Bronchial epithelial cell (primary cell): ENCODE results near the gene C9orf152. TPM values are rescaled to one million over a fixed set of nuclear protein-coding genes. Genes with fewer than 3 reads are reported as not detected.
"Not testable (repeated sequence)": the region's sequence is repeated elsewhere in the genome, so short reads cannot be mapped to it uniquely, and the experiment has no call there.

ENCODE experiments used
- DNase-seq: peaks from one replicate; pipeline ENCODE4 v3.0.0-alpha.2; 2010; ENCODE audit warnings: low read depth
- FAIRE-seq: peaks from 2 replicates; lab custom pipeline; 2011; peaks lifted over from hg19 to GRCh38; lab: Jason Lieb, UNC
- H3K27me3 ChIP-seq: 2 replicates; pipeline ENCODE4 v1.5.1; 2011; ENCODE audit warnings: low read length; ENCODE audit not compliant: control insufficient read depth, insufficient read depth
- H3K36me3 ChIP-seq: 2 replicates; pipeline ENCODE4 v1.5.1; 2011; ENCODE audit warnings: low read length; ENCODE audit not compliant: control insufficient read depth, insufficient read depth
- H3K4me3 ChIP-seq: 2 replicates; pipeline ENCODE4 v1.5.1; 2011; ENCODE audit warnings: mild to moderate bottlenecking, low read depth, low read length, control low read depth
- CTCF ChIP-seq: IDR thresholded peaks from 2 replicates; pipeline ENCODE4 v1.5.1; 2011; ENCODE audit warnings: mild to moderate bottlenecking, moderate library complexity, low read length, control low read depth, inconsistent platforms; ENCODE audit not compliant: insufficient read depth, severe bottlenecking
- total RNA-seq: library from RNA; depleted of rRNA; stranded (reverse); fragments of >200 nt; gene quantifications from 2 replicates; pipeline ENCODE4 v1.2.1, GENCODE V29; 2014

The C9orf152 gene
- total RNA-seq, 1 donor from 2014 or later = under 0.01 TPM

- DNase-seq (peak; percentile 41), FAIRE-seq (no peak)
- no peak for TF ChIP-seq CTCF
- H3K27me3 ChIP-seq = no peaks in the 10 kb centered on the region
- H3K36me3 ChIP-seq = no peaks in the 10 kb centered on the region
- H3K4me3 ChIP-seq = no peak overlapping the region
Observed at GRCh38 chr9:110213413-110214044, 5.6 kb upstream of the C9orf152 start.

DNA sequence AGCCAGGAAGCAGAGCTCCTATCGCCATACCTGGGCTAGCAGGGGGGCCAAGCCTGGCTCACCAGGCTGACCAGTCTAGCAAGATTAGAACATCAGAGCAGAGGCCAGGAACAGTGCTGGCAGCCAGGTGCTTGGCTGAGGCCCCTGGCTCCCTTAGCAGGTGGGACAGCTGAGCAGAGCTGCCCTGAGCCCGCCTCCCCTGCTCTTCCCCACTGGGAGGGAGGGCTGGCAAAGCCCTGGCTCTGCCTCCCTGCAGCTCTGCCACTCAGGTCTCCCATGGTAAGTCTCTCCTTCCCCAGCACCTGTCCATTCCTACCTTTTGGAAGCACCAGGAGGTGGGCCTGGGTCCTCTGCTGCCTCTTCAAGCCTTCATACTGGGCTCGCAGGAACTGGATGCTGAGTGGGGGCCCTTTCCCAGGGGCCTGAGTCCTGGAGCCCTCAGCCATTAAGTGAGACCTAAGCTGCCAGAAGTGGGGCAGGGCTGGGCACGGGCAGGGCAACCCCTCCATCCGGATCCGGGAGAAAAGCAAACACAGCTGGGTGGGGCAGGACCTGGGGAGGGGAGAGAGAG lies 803 bp downstream of the C9orf152 start:
- no peak for DNase-seq
- Histone ChIP-seq H3K27me3 (peaks cover 13% of the 10 kb centered on the region), H3K4me3 (no peak overlapping the region)

GRCh38 chr9:110206389-110206788 lies 1.6 kb downstream of the C9orf152 start:
- Histone ChIP-seq H3K4me3 (no peak overlapping the region), H3K36me3 (no peaks in the 10 kb centered on the region), H3K27me3 (peaks cover 13% of the 10 kb centered on the region)
- TF ChIP-seq CTCF = no peak
- FAIRE-seq (no peak), DNase-seq (no peak)

More for the DNA sequence above, 803 bp downstream of the C9orf152 start:
- no peak for FAIRE-seq
- no peaks in the 10 kb centered on the region for H3K36me3 ChIP-seq
- TF ChIP-seq CTCF = no peak

DNA sequence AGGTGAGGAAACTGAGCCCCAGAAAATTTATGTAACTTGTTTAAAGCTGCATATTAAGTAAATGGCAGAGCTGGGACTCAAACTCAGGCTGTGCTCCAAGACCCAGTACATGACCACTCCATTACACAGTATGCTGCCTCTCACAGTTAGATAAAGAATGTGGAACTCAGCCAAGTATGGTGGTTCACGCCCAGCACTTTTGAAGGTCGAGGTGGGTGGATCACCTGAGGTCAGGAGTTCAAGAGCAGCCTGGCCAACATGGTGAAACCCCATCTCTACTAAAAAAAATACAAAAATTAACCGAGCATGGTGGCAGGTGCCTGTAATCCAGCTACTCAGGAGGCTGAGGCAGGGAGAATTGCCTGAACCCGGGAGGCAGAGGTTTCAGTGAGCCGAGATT lies 2.3 kb downstream of the C9orf152 start:
- DNase-seq, H3K4me3 ChIP-seq, H3K36me3 ChIP-seq, FAIRE-seq: not testable (repeated sequence)
- peaks cover 13% of the 10 kb centered on the region for H3K27me3 ChIP-seq

GRCh38 chr9:110202232-110202631 lies 5.7 kb downstream of the C9orf152 start:
- Histone ChIP-seq H3K36me3 (no peaks in the 10 kb centered on the region), H3K27me3 (peaks cover 8% of the 10 kb centered on the region), H3K4me3 (no peak overlapping the region)
- no peak for TF ChIP-seq CTCF
- FAIRE-seq (no peak), DNase-seq (no peak)

- Histone ChIP-seq H3K4me3 (no peak overlapping the region), H3K27me3 (peaks cover 2% of the 10 kb centered on the region), H3K36me3 (no peaks in the 10 kb centered on the region)
- FAIRE-seq (no peak), DNase-seq (no peak)
- TF ChIP-seq CTCF = no peak
Observed at GRCh38 chr9:110199643-110200042, 8.3 kb downstream of the C9orf152 start.
